HG03060 (cell line): Measurements from ENCODE around the gene LBX2.

ENCODE experiments used
- ATAC-seq: cut with Tn5 transposase; IDR thresholded peaks from one replicate; pipeline ENCODE4 v1.9.1; 2021; ENCODE audit warnings: low read depth, moderate number of reproducible peaks; ENCODE audit not compliant: unreplicated experiment

LBX2 gene

DNA sequence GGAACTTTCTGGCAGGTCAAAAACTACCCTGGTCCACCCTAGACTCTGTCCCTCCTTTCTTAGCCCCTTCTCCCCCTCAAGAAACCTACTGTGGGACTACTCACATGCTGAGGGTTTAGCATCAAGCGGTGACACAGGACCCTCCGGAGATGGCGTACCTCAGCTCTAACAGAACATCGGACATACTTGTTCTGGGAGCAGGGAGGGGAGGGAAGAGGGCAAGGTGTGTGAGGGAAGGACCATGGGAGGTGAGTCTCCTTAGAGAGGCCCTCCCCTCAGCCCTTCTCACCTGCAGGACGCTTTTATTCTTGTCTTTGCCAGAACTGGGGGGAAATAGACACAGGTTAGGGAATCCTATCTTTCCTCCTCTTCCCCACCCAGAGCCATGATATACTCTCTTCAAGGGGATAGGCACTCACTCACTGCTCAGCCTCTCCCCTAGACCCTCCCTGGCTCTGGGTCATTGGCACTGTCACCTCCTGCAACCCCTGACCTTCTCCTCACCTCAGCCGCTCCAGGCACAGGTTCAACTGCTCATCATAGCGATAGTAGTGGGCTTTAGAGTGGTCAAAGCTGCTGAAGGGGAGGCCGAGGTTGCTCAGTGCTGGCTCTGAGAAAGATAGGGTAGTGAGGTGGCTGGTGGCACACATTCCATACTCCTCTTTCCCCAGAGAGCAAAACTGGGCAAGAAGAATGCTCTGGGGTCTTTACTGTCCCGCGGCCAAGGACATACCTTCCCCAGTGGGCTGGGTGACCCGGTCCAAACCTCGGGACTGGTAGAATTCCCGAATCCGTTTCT lies 6.2 kb upstream of the LBX2 start:
- no peak for ATAC-seq

- no peak for ATAC-seq
Measured at GRCh38 chr2:74504591-74504990, 5.2 kb upstream of the LBX2 start.

DNA sequence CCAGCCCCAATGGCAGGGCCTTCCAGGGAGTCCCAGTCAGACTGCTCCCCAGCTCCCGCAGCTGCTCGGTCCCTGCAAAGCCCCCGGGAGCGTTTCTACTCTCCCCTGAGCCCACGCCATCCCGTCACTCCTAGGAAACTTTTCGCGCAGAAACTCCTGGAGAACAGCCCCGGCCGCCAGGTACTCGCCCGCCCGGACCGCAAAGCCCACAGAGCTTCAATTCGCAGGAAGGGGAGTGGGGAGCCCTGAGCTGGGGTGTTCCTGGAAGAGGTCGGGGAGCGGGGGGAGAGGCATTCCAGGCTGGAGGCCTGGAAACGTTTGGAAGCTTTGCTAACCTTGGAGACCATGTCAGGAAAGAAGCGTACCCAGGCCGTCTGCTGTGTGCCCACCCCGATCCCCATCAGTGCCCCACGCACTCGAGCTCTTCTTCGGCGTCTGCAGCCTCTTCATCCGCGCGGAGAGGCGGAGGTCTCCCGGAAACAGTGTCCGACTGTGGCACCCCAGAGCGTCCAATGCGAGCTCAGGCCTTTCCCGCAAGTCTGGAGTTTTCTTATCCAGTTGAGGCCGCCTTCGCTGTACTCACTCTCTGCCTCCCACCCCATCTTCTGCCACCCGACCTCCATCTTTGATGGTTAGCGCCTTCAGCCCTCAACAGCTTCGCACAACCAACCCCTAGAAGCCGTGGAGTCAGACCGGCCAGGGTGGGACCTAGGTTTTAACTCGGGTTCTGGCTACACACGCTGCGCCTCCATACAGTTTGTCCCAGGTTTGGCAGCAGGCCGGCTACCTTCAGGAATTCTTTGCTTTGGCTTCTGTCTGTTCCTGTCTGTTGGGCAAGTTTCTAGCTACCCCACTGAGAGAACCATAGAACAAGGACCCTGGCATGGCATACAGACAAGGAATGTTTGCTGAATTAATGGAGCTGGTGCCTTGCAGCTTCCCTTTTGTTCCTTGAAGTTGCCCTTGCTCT lies 4.4 kb upstream of the LBX2 start:
- ATAC-seq = no peak

DNA sequence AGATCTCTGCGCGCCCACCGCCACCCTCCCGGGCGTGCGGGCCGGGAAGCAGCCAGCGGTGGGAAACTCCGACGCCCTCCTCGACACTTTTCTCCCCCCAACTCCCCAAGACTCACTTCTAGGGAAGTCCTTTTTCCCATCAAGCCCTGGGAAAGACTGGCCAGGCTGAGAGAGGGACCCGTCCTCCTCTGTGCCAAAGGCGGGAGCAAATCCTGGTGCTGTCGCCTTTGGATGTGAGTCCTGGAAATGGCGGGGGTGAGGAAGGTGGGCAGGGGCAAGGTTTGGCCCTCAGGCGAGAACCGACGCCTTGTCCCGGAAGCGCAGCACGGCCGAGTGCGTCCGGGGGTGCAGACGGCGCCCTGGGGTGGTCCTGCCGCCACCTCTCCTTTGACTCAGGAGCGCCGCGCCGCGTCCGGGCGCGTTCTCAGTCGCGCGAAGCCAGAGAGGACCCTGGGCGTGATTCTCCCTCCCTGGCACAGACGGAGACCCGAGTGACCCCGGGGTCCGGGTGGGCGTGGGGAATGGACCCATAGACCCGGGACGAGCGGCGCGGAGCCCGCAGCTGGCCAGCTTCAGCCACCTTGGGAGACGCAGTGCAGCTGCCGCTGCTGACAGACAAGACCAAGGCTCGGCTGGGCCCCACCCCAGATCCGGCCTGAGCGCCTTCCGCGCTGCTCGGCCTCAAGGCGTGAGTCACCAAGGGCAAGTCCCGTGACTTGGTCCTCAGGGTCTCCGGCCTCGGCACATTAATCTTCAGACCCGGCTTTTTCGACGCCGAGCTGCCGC lies 3.5 kb upstream of the LBX2 start:
- ATAC-seq = no peak

GRCh38 chr2:74502147-74502719 lies 2.8 kb upstream of the LBX2 start:
- no peak for ATAC-seq

DNA sequence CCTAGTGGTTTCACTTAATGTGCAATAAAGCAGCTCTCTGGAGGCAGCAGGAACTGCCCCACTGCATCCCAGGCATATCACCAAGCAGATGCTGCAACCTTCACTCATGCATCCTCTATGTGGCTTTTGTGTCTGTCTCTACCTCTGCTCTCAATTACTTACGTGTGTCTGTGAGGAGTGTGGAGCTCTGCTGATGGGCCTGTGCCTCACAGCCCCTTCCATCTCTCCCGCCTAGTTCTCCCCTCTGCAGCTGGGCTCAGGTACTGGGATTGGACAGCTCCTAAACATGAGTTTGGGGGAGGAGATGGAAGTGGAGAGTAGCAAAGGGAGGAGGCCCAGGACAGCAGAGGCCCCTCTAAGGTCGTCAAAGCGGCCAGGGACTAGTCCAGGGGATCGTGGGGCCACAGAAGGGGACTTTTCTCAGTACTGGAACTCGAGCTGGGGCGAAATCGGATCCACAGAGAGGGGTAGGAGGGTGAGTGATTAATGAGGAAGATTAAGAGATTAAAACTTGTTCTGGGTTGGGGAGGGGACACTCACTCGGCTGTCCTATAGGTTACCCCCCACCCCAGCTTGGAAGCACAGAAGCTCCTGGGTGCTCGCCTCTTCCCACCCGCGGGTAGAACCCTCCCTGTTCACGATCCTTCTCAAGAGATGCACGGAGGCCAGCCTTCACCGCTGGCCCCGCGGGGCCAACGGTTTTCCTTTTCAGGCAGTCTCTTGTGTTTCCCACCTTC lies 2.1 kb upstream of the LBX2 start:
- no peak for ATAC-seq

DNA sequence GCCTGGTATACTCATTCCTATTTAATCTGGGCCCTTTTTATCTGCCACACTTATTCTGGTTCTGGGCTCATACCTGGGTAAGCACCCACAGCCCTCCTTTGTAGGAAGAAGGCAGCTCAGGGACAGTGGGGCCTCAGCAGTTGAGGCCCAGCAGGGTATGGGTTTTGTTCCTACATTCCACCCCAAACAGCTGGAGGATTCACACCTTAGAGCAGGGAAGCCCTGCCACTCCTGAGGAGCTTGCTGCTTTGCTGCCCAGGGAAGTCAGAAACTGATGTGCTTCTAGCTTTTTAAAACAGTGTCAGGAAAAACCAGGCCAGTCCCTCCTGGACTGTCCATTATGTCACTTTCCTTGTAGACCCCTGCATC lies 1.2 kb upstream of the LBX2 start:
- no peak for ATAC-seq

GRCh38 chr2:74499940-74500577 lies 656 bp upstream of the LBX2 start:
- no peak for ATAC-seq

DNA sequence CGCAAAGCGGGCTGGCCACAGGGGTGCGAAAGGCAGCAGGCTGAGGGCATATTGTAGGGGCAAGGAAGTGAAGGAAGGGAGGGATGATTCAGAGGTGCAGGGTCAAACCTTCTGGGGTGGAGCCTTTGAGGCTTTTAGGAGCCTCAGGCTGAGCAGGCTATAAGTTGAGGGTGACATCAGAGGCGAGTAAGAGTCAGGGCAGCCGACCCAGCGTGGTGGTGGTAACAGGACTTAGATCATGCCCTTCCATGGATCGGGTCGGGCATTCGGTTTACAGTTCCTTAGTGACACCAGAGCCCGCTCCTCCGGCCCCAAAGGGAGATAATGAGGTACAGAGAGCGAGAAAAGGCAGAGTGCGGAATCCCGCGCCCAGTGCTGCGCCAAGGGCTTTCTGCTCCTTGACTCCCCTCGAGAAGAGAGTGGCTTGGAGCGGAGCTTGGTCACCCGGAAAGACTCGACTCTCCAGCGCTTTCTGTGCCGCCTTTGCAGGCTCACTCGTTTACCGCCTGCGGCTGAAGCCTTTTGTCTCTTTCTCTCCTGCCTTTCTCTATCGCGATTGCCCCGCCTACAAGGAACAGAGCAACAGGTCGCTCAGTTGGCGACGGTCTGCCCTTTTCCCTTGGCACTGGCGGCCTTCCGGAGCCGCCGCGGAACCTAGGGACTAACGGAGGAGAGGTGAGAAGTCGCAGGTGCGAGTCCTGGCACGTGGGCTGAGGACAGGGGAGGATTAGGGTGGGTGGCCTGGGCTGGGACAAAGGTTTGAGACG lies 720 bp downstream of the LBX2 start:
- no peak for ATAC-seq

DNA sequence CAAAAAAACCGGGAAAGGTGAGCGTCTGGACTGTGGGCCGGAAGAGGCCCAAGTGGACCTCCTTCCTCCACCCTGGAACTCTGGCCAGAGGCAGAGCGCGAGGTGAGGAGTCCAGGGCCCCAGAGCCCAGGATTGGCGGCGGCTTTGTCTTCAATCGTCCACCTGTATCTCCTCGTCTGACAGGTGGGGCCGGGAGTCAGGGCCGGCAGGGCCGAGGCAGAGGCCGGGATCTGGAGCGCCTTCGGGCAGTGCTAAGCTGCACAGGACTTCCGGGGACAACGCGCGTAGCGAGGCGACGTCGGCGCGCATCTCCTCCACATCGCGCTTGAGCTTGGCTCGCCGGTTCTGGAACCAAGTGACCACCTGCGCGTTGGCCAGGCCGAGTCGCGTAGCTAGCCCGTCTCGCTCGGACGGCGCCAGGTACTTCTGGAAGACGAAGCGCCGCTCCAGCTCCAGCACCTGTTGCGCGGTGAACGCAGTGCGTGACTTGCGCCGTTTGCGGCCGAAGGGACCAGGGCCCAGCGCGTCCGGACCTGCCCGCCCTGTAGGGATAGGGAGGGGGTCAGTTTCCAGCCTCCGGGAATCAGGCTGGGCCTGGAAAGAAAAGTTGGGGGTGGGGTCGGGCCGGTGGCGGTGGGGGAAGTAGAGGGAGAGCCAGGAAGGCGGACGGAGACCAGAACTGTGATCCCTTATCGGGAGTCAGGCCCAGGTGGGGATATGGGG lies 1.5 kb downstream of the LBX2 start:
- ATAC-seq = no peak

- ATAC-seq = no peak
Measured at GRCh38 chr2:74496997-74497776, 2.2 kb downstream of the LBX2 start.

GRCh38 chr2:74495440-74495839 lies 4.0 kb downstream of the LBX2 start:
- ATAC-seq = no peak

DNA sequence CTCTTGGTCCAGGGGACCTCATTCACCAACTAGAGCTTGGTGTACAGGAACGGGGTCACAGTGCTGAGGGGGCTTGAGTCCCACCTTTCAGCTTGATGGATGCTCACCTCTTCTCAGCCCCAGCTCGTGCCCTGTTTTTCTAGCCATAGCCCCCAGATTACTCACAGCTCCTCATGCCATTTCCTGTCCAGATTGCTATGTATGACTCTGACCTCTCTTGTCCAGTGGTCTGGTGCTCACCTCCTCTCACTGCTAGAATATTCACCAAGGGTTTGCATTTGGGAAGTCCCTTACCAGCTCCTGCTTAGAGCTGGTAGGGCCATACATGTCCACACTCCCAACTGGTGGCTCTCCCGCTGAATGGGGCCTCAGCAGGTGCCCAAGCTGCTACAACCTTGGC lies 5.9 kb downstream of the LBX2 start:
- ATAC-seq = no peak

- no peak for ATAC-seq
Measured at GRCh38 chr2:74491648-74492544, 7.5 kb downstream of the LBX2 start.

- no peak for ATAC-seq
Measured at GRCh38 chr2:74489906-74490305, 9.5 kb downstream of the LBX2 start.
